HL-60 (cell line): ENCODE results near the gene FOCAD.

Experiments
- CTCF ChIP-seq: IDR thresholded peaks from one replicate; pipeline ENCODE4 v1.5.1; 2011; ENCODE audit warnings: low read length, control low read depth, inconsistent platforms; ENCODE audit not compliant: insufficient read depth
- GABPA ChIP-seq: IDR thresholded peaks from 2 replicates; pipeline ENCODE4 v1.6.1; 2012; ENCODE audit warnings: low read depth
- POLR2AphosphoS5 ChIP-seq: IDR thresholded peaks from 2 replicates; pipeline ENCODE4 v1.6.1; 2012; ENCODE audit warnings: low read depth
- SPI1 ChIP-seq: IDR thresholded peaks from 2 replicates; pipeline ENCODE4 v1.6.1; 2012; ENCODE audit warnings: low read depth, mild to moderate bottlenecking, borderline replicate concordance
- TF ChIP-seq, protein P1 (sequence below): IDR thresholded peaks from 2 replicates; pipeline ENCODE4 v1.6.1; 2012; ENCODE audit warnings: low read depth; ENCODE audit not compliant: insufficient replicate concordance

DNA sequence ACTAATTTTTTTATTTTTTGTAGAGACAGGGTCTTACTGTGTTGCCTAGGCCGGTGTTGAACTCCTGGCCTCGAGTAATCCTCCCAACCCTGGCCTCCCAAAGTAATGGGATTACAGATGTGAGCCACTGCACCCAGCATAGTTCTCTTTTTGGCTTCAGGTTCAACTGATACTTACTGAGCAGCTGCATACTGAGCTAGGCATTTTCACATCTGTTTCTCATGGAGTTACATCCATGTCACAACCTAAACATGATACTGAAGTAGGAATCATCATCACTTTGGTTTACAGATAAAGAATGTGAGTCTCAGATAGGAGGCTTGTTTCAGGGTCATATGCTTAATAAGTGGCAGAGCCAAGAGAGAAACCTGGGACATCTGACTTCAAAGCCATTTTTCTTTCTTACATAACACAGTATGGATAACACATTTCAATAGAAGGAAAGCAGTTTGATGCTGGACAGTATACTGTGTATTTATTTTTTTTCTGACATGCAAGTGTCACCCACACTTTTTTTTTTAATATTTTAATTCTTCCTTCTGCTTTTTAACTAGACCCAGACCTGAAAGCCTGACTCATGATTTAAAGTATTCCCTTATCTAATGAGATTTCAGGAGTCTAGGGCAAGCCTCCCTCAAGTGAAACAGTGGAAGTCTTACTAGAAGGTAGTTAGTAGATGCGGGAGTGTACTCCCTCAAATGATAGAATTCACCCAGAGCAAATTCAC, 256.6 kb downstream of the FOCAD start:
- TF ChIP-seq CTCF (no peak), POLR2AphosphoS5 (no peak), GABPA (no peak), SPI1 (no peak)
- TF ChIP-seq, protein P1, sequence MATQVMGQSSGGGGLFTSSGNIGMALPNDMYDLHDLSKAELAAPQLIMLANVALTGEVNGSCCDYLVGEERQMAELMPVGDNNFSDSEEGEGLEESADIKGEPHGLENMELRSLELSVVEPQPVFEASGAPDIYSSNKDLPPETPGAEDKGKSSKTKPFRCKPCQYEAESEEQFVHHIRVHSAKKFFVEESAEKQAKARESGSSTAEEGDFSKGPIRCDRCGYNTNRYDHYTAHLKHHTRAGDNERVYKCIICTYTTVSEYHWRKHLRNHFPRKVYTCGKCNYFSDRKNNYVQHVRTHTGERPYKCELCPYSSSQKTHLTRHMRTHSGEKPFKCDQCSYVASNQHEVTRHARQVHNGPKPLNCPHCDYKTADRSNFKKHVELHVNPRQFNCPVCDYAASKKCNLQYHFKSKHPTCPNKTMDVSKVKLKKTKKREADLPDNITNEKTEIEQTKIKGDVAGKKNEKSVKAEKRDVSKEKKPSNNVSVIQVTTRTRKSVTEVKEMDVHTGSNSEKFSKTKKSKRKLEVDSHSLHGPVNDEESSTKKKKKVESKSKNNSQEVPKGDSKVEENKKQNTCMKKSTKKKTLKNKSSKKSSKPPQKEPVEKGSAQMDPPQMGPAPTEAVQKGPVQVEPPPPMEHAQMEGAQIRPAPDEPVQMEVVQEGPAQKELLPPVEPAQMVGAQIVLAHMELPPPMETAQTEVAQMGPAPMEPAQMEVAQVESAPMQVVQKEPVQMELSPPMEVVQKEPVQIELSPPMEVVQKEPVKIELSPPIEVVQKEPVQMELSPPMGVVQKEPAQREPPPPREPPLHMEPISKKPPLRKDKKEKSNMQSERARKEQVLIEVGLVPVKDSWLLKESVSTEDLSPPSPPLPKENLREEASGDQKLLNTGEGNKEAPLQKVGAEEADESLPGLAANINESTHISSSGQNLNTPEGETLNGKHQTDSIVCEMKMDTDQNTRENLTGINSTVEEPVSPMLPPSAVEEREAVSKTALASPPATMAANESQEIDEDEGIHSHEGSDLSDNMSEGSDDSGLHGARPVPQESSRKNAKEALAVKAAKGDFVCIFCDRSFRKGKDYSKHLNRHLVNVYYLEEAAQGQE, result no peak
